IPS DF 6.9 (cell line): ENCODE measurements around the gene HOXA9.
A peak's percentile ranks its signal among the peaks of the same experiment; 100 is the strongest.

Experiments
- DNase-seq: peaks from one replicate; pipeline ENCODE4 v3.0.0-alpha.2; 2013; ENCODE audit warnings: low read depth, low spot score
- H3K27ac ChIP-seq: one replicate; pipeline ENCODE4 v1.5.1; 2013; ENCODE audit warnings: low read length, control low read depth
- H3K27me3 ChIP-seq: 2 replicates; pipeline ENCODE4 v1.6.1; 2013; ENCODE audit warnings: mild to moderate bottlenecking, low read length; ENCODE audit not compliant: control insufficient read depth, insufficient read depth
- H3K36me3 ChIP-seq: 2 replicates; pipeline ENCODE4 v1.6.1; 2013; ENCODE audit warnings: low read length; ENCODE audit not compliant: control insufficient read depth, insufficient read depth
- H3K4me1 ChIP-seq: 2 replicates; pipeline ENCODE4 v1.6.1; 2013; ENCODE audit warnings: low read length; ENCODE audit not compliant: control insufficient read depth, insufficient read depth
- H3K4me3 ChIP-seq: 2 replicates; pipeline ENCODE4 v1.5.1; 2013; ENCODE audit warnings: mild to moderate bottlenecking, low read length
- H3K9me3 ChIP-seq: 2 replicates; pipeline ENCODE4 v1.6.1; 2013; ENCODE audit warnings: low read length, inconsistent platforms; ENCODE audit not compliant: control insufficient read depth, insufficient read depth
- WGBS: extraction: QIAGEN DNeasy Blood & Tissue Kit; methylation state at CpG from one replicate; pipeline ENCODE4 v1.1.7; 2013; ENCODE audit warnings: mixed read lengths, missing lambda C conversion rate; ENCODE audit not compliant: insufficient read length, insufficient coverage; 5-methylcytosine and 5-hydroxymethylcytosine counted together

Gene HOXA9

GRCh38 chr7:27138472-27138871 is 26.9 kb downstream of the HOXA9 start:
- Histone ChIP-seq H3K27ac (no peak overlapping the region), H3K9me3 (no peaks in the 10 kb centered on the region), H3K4me1 (no peaks in the 10 kb centered on the region; the same call in 1 of the 2 replicates), H3K27me3 (peaks cover 98% of the 10 kb centered on the region), H3K36me3 (no peaks in the 10 kb centered on the region), H3K4me3 (no peak overlapping the region)
- DNase-seq: no peak
- no CpG with 5 or more reads among the region's 1 CpG for WGBS

- H3K27me3 ChIP-seq: peaks cover 98% of the 10 kb centered on the region
- no peak for DNase-seq
- no peak overlapping the region for H3K4me3 ChIP-seq
- no CpG with 5 or more reads among the region's 2 CpGs for WGBS
- H3K9me3 ChIP-seq: no peaks in the 10 kb centered on the region
- no peaks in the 10 kb centered on the region for H3K36me3 ChIP-seq
- no peak overlapping the region for H3K27ac ChIP-seq
- no peaks in the 10 kb centered on the region; the same call in 1 of the 2 replicates for H3K4me1 ChIP-seq
Observed at GRCh38 chr7:27137640-27138315, 27.6 kb downstream of the HOXA9 start.

- Histone ChIP-seq H3K36me3 (no peaks in the 10 kb centered on the region; the same call in 1 of the 2 replicates), H3K9me3 (no peaks in the 10 kb centered on the region), H3K27me3 (peaks cover 94% of the 10 kb centered on the region), H3K4me1 (no peaks in the 10 kb centered on the region), H3K27ac (no peak overlapping the region), H3K4me3 (no peak overlapping the region)
- WGBS: no CpG with 5 or more reads among the region's 2 CpGs
- DNase-seq: no peak
Observed at GRCh38 chr7:27134392-27134791, 30.9 kb downstream of the HOXA9 start.

- Histone ChIP-seq H3K4me1 (no peaks in the 10 kb centered on the region), H3K9me3 (no peaks in the 10 kb centered on the region), H3K4me3 (no peak overlapping the region), H3K27ac (no peak overlapping the region), H3K36me3 (no peaks in the 10 kb centered on the region; the same call in 1 of the 2 replicates), H3K27me3 (peaks cover 94% of the 10 kb centered on the region)
- WGBS: no CpG with 5 or more reads among the region's 18 CpGs
- no peak for DNase-seq
Observed at GRCh38 chr7:27133409-27134231, 31.7 kb downstream of the HOXA9 start.

- DNase-seq: no peak
- Histone ChIP-seq H3K9me3 (no peaks in the 10 kb centered on the region), H3K27me3 (peaks cover 95% of the 10 kb centered on the region), H3K27ac (no peak overlapping the region), H3K4me3 (no peak overlapping the region), H3K36me3 (no peaks in the 10 kb centered on the region; the same call in 1 of the 2 replicates), H3K4me1 (no peaks in the 10 kb centered on the region)
- no CpG with 5 or more reads among the region's 6 CpGs for WGBS
Observed at GRCh38 chr7:27132978-27133377, 32.4 kb downstream of the HOXA9 start.

GRCh38 chr7:27132214-27132613 is 33.1 kb downstream of the HOXA9 start:
- no CpG with 5 or more reads among the region's 2 CpGs for WGBS
- Histone ChIP-seq H3K9me3 (no peaks in the 10 kb centered on the region), H3K27ac (no peak overlapping the region), H3K36me3 (no peaks in the 10 kb centered on the region; the same call in 1 of the 2 replicates), H3K4me1 (no peaks in the 10 kb centered on the region), H3K27me3 (peaks cover 95% of the 10 kb centered on the region), H3K4me3 (no peak overlapping the region)
- DNase-seq: no peak

- no peaks in the 10 kb centered on the region for H3K4me1 ChIP-seq
- no peak overlapping the region for H3K27ac ChIP-seq
- no peak overlapping the region for H3K4me3 ChIP-seq
- H3K27me3 ChIP-seq: peaks cover 95% of the 10 kb centered on the region
- no peaks in the 10 kb centered on the region for H3K9me3 ChIP-seq
- H3K36me3 ChIP-seq: no peaks in the 10 kb centered on the region; the same call in 1 of the 2 replicates
- no CpG with 5 or more reads among the region's 12 CpGs for WGBS
- DNase-seq: no peak
Observed at GRCh38 chr7:27131390-27131819, 33.9 kb downstream of the HOXA9 start.

- Histone ChIP-seq H3K27ac (no peak within 1 kb of the TSS), H3K4me1 (no peaks in the 10 kb centered on the region), H3K27me3 (peaks cover 95% of the 10 kb centered on the region), H3K36me3 (no peaks in the 10 kb centered on the region; the same call in 1 of the 2 replicates), H3K9me3 (no peaks in the 10 kb centered on the region), H3K4me3 (peak within 1 kb of the TSS; percentile 42)
- DNase-seq: no peak
- WGBS: no CpG with 5 or more reads among the region's 67 CpGs
Observed at GRCh38 chr7:27130540-27131389, 34.6 kb downstream of the HOXA9 start, which contains the start of gene HOXA4. HOXA4 (minus strand) TSS chr7:27130757; CDS start chr7:27130733, 24 bp downstream.

GRCh38 chr7:27129729-27130539 is 35.4 kb downstream of the HOXA9 start:
- H3K9me3 ChIP-seq: no peaks in the 10 kb centered on the region
- DNase-seq: no peak
- no CpG with 5 or more reads among the region's 72 CpGs for WGBS
- H3K36me3 ChIP-seq: no peaks in the 10 kb centered on the region; the same call in 1 of the 2 replicates
- peak overlapping the region; percentile 19 for H3K4me3 ChIP-seq
- H3K27ac ChIP-seq: no peak overlapping the region
- peaks cover 96% of the 10 kb centered on the region for H3K27me3 ChIP-seq
- H3K4me1 ChIP-seq: no peaks in the 10 kb centered on the region
